Measurements from ENCODE around the gene UBE2Q1.

The UBE2Q1 gene

GRCh38 chr1:154557939-154558719, at the start of gene UBE2Q1:
TSS of gene UBE2Q1 (minus strand) at chr1:154558662. CDS start at chr1:154558553, 109 bp downstream.
- peak; percentile 22 for DNase-seq

- peak; percentile 96 for DNase-seq
Measured at GRCh38 chr1:154607609-154608396, 49.3 kb upstream of the UBE2Q1 start, which contains the start of gene ADAR. TSS of gene ADAR (minus strand) at chr1:154608186. CDS start at chr1:154608006, 180 bp downstream.

- peak; percentile 19 for DNase-seq
Measured at GRCh38 chr1:154607106-154607608, 48.7 kb upstream of the UBE2Q1 start.

GRCh38 chr1:154605534-154605933, 47.1 kb upstream of the UBE2Q1 start:
- DNase-seq: no peak

- DNase-seq: no peak
Measured at GRCh38 chr1:154603317-154603716, 44.9 kb upstream of the UBE2Q1 start.

- no peak for DNase-seq
Measured at GRCh38 chr1:154599658-154600057, 41.2 kb upstream of the UBE2Q1 start.

GRCh38 chr1:154598871-154599635, 40.6 kb upstream of the UBE2Q1 start:
- no peak for DNase-seq

- DNase-seq: no peak
Measured at GRCh38 chr1:154595621-154596020, 37.2 kb upstream of the UBE2Q1 start.

- DNase-seq: no peak
Measured at GRCh38 chr1:154594811-154595210, 36.3 kb upstream of the UBE2Q1 start.

GRCh38 chr1:154593390-154593789, 34.9 kb upstream of the UBE2Q1 start:
- DNase-seq: no peak

- no peak for DNase-seq
Measured at GRCh38 chr1:154591206-154591605, 32.7 kb upstream of the UBE2Q1 start.

GRCh38 chr1:154590756-154591155, 32.3 kb upstream of the UBE2Q1 start:
- no peak for DNase-seq

- no peak for DNase-seq
Measured at GRCh38 chr1:154589780-154590179, 31.3 kb upstream of the UBE2Q1 start.

- DNase-seq: no peak
Measured at GRCh38 chr1:154586641-154587040, 28.2 kb upstream of the UBE2Q1 start.

- no peak for DNase-seq
Measured at GRCh38 chr1:154586231-154586630, 27.8 kb upstream of the UBE2Q1 start.

GRCh38 chr1:154584267-154584994, 26.0 kb upstream of the UBE2Q1 start:
- no peak for DNase-seq

- DNase-seq: no peak
Measured at GRCh38 chr1:154583773-154584172, 25.3 kb upstream of the UBE2Q1 start.

- no peak for DNase-seq
Measured at GRCh38 chr1:154582885-154583284, 24.4 kb upstream of the UBE2Q1 start.

- DNase-seq: no peak
Measured at GRCh38 chr1:154581766-154582165, 23.3 kb upstream of the UBE2Q1 start.

GRCh38 chr1:154579374-154579773, 20.9 kb upstream of the UBE2Q1 start:
- no peak for DNase-seq

- DNase-seq: no peak
Measured at GRCh38 chr1:154578058-154578418, 19.6 kb upstream of the UBE2Q1 start.

GRCh38 chr1:154577346-154578057, 19.0 kb upstream of the UBE2Q1 start:
- DNase-seq: no peak
